Measurements from ENCODE around the gene LYPD6.

DNA sequence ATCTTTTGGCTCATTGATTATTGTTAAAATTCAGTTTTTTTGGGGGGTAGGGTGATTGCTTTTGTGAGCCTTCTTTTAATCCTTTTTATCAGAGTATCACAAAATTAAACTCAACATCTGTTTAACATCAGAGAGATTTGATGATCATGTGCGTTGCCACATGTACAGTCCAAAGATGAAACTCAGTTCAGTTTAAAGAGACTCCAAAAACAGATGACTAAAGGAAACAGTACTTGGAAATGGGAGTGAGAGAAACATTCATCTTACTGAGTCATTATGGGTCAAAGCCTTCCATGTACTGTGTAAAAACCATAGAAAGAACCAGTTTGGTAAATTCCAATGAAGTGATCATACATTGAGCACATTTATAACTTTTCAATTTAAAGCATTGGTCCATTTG is 53.0 kb downstream of the LYPD6 start:
- TF ChIP-seq, protein P1, sequence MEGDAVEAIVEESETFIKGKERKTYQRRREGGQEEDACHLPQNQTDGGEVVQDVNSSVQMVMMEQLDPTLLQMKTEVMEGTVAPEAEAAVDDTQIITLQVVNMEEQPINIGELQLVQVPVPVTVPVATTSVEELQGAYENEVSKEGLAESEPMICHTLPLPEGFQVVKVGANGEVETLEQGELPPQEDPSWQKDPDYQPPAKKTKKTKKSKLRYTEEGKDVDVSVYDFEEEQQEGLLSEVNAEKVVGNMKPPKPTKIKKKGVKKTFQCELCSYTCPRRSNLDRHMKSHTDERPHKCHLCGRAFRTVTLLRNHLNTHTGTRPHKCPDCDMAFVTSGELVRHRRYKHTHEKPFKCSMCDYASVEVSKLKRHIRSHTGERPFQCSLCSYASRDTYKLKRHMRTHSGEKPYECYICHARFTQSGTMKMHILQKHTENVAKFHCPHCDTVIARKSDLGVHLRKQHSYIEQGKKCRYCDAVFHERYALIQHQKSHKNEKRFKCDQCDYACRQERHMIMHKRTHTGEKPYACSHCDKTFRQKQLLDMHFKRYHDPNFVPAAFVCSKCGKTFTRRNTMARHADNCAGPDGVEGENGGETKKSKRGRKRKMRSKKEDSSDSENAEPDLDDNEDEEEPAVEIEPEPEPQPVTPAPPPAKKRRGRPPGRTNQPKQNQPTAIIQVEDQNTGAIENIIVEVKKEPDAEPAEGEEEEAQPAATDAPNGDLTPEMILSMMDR (IDR thresholded peaks at IDR 0.05), result no peak
- no peak for TF ChIP-seq POLR2A (IDR thresholded peaks at IDR 0.05)
